Astrocyte of the cerebellum (primary cell): ENCODE data around the gene CCL23.

Experiments used
- DNase-seq: peaks from one replicate; pipeline ENCODE4 v3.0.0-alpha.2; 2011; ENCODE audit warnings: low read depth
- H3K4me3 ChIP-seq: 2 replicates; pipeline ENCODE4 v1.5.1; 2011; ENCODE audit warnings: mild to moderate bottlenecking, low read depth, low read length, moderate library complexity
- CTCF ChIP-seq: IDR thresholded peaks from 2 replicates; pipeline ENCODE4 v1.5.1; 2012; ENCODE audit warnings: low read length, low read depth, moderate library complexity, mild to moderate bottlenecking; ENCODE audit errors: missing control alignments
- in situ Hi-C: cut with HindIII; loops from 2 replicates; pipeline ENCODE4 v1.10.0; 2017; ENCODE audit warnings: low sequenced_read_pairs

CCL23 gene

GRCh38 chr17:36008998-36009665 is 8.6 kb downstream of the CCL23 start:
- in situ Hi-C loops = no loop called here
- no peak for DNase-seq
- TF ChIP-seq CTCF = peak; percentile 11
- H3K4me3 ChIP-seq = no peak overlapping the region

GRCh38 chr17:36004594-36005108 is 13.1 kb downstream of the CCL23 start:
- DNase-seq = no peak
- H3K4me3 ChIP-seq = no peak overlapping the region
- in situ Hi-C loops = no loop called here
- no peak for TF ChIP-seq CTCF

DNA sequence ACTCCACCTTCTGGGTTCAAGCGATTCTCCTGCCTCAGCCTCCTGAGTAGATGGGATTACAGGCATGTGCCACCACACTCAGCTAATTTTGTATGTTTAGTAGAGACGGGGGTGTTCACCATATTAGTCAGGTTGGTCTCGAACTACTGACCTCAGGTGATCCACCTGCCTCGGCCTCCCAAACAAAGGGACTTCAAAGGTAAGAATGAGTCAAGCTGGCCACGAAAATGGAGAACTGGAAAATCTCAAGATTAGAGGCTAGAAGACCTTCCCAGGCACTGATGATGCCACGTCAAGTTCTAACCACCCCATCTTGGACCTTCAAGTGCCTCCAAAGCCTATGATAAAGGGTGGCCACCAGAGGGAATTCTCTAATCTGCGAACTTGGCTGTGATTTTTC is 15.1 kb downstream of the CCL23 start:
- no peak overlapping the region for H3K4me3 ChIP-seq
- TF ChIP-seq CTCF = no peak
- in situ Hi-C loops = no loop called here
- no peak for DNase-seq

DNA sequence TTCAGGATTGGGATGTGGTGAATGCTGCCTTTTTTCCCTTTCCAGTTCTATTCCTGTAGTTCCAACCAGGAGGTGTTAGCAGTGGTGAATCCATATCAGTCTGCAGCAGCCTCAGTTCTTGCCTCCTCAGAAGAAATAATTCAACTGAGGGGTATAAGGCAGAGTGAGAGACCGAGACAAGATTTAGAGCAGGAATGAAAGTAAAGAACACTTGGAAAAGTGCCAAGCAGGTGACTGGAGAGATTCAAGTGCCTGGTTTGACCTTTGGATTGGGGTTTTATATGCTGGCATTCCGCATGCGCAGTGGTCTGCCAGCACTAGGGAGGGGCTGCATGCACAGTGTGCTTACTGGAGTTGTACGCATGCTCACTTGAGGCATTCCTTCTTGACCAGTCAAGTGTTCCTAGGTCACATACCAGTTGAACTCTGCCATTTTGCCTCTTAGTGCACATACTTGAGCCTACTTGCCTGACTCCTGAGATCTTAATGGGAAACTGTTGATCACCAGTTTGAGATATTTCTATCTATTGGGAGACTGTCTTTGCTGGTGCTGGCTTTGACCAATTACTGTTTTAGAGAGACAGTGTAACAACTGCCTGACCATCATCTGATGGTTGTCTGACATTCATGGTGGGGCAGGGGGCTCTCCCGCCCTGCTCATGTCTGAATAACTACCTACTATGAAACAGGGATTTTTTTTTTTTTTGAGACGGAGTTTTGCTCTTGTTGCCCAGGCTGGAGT is 15.7 kb downstream of the CCL23 start:
- in situ Hi-C loops = no loop called here
- TF ChIP-seq CTCF = no peak
- no peak for DNase-seq
- H3K4me3 ChIP-seq = no peak overlapping the region

DNA sequence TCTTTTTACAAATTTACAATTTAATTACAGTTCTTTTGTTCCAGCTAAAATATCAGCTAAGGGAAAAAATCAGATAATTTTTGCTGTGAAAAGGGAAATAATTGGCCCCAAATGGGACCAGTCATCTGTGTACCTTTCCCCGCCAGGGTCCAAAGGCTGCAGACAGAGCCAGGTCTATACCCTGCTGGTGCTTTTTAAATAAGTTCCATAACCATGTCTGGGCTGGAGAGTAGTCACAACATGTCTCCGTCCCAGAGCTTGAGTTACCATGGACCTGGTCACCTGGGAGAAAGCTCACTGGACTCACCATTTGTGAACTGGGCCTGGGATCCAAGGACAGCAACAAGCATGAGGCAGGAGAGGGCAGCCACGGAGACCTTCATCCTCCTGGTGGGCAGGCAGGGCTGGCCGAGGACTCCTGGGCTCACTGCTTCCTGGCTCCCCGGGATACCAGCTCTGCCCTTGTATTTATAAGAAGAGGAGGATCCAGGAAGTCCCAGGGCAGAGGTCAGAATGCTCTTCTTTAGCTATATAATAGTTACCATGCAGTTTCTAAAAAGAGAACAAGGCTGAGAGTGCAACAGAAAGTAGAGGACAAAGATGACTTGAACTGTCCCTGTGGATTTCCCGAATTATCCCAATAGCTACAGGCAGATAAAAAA is 16.5 kb downstream of the CCL23 start, which contains the start of gene CCL15:
CCL15 (minus strand) TSS at position 444 of the 662 bp plus-strand sequence; CDS start at position 383, 61 bp downstream.
- TF ChIP-seq CTCF = no peak
- no peak for DNase-seq
- in situ Hi-C loops = no loop called here
- H3K4me3 ChIP-seq = no peak within 1 kb of the TSS

DNA sequence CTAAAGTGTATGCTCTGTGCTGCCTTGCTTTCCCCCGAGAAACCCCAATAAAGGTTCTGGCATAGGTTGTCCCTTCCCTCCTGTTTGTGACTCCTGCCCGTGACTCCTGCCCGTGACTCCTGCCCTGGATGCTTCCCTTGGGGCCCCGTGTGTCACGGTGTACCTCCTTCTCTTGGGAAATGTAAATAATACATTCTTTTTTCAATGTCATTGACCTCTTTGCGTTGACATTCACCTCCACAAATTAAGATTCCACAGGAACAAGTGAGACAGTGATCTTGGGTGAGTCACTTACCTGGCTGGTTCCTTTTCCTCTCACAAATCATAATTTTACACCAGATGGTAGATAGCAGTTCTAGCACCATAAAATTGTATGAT is 17.1 kb downstream of the CCL23 start:
- H3K4me3 ChIP-seq = no peak overlapping the region
- TF ChIP-seq CTCF = no peak
- no peak for DNase-seq
- in situ Hi-C loops = no loop called here
